HCT116 (cell line): ENCODE data around the gene CYP2D6. TPM values are rescaled to one million over a fixed set of nuclear protein-coding genes. Genes with fewer than 3 reads are reported as not detected.
"Not testable (repeated sequence)": the region's sequence is repeated elsewhere in the genome, so short reads cannot be mapped to it uniquely, and the experiment has no call there.

Experiments used
- ATAC-seq: fragments of 200-7000 bp; cut with Tn5 transposase; 2 replicates; pipeline ENCODE4 v1.9.1; 2020; ENCODE audit warnings: mild to moderate bottlenecking, moderate library complexity
- BruUV-seq: library from RNA; stranded (reverse); fragments of 400-500 nt; replicated peaks from 2 replicates; lab custom pipeline; 2021; lab: Mats Ljungman, UMichigan
- CTCF ChIA-PET: fragments of 300-600 bp; sonication (Branson Sonifier 250); formaldehyde crosslinking; loops from one replicate; lab custom pipeline; 2021; ENCODE audit warnings: antibody characterized with exemption; lab: Charles Lee
- POLR2A ChIA-PET: fragments of 300-600, 350-600 bp; sonication (Branson Sonifier 250); formaldehyde crosslinking; loops from one replicate; lab custom pipeline; 2021; ENCODE audit warnings: antibody characterized with exemption; lab: Charles Lee
- RAD21 ChIA-PET, 2 experiments: fragments of 300-600 bp; sonication (Branson Sonifier 250); formaldehyde crosslinking; loops; one replicate each; lab custom pipeline; 2023; ENCODE audit warnings: low total read pairs in 2 of 2; ENCODE audit not compliant: uncharacterized antibody in 2 of 2, unreplicated experiment in 2 of 2, low non-redundant PET in 1 of 2; lab: Charles Lee
- DNase-seq: peaks from one replicate; pipeline ENCODE4 v3.0.0-alpha.2; 2010; ENCODE audit warnings: low read depth, low spot score
- H2AFZ ChIP-seq: fragments of 200-600 bp; shearing (Covaris generic), sonication (generic); 2 replicates; pipeline ENCODE4 v1.6.1; 2017; ENCODE audit warnings: low read depth, mixed run types, mixed read lengths, antibody characterized with exemption, low read length; ENCODE audit not compliant: poor library complexity, severe bottlenecking
- H3K27ac ChIP-seq: 2 replicates; pipeline ENCODE4 v1.5.1; 2012; ENCODE audit warnings: low read depth, low read length
- H3K27me3 ChIP-seq: fragments of 200-600 bp; sonication (generic); 2 replicates; pipeline ENCODE4 v1.6.1; 2016; ENCODE audit warnings: mixed run types, low read length, mixed read lengths; ENCODE audit not compliant: insufficient read depth
- H3K36me3 ChIP-seq, 2 experiments: fragments of 200-500 bp in 1 of 2; fragments of 200-600 bp in 1 of 2; sonication (Bioruptor generic) in 1 of 2; sonication (generic) in 1 of 2; 2 replicates each; pipeline versions ENCODE4 v1.5.1 to v1.6.1; 2014 to 2016; ENCODE audit warnings: low read length in 2 of 2, inconsistent platforms in 1 of 2, mixed read lengths in 1 of 2, mixed run types in 1 of 2; ENCODE audit not compliant: insufficient read depth in 2 of 2, control insufficient read depth in 1 of 2
- H3K4me1 ChIP-seq, 2 experiments: fragments of 200-600 bp in 1 of 2; sonication (generic) in 1 of 2; 2 replicates each; pipeline versions ENCODE4 v1.5.1 to v1.6.1; 2012 to 2017; ENCODE audit warnings: low read length in 2 of 2, inconsistent platforms in 1 of 2, mild to moderate bottlenecking in 1 of 2, mixed read lengths in 1 of 2, mixed run types in 1 of 2, moderate library complexity in 1 of 2; ENCODE audit not compliant: insufficient read depth in 2 of 2, control insufficient read depth in 1 of 2
- H3K4me2 ChIP-seq: fragments of 200-600 bp; sonication (generic); 2 replicates; pipeline ENCODE4 v1.6.1; 2017; ENCODE audit warnings: mixed run types, low read length, mixed read lengths
- H3K4me3 ChIP-seq, 2 experiments: fragments of 200-600 bp in 1 of 2; sonication (generic) in 1 of 2; replicated peaks in 1 of 2; 2 replicates each; pipeline ENCODE4 v1.5.1; 2011 to 2016; ENCODE audit warnings: low read length in 2 of 2, control low read depth in 1 of 2, low read depth in 1 of 2, mild to moderate bottlenecking in 1 of 2, mixed read lengths in 1 of 2, mixed run types in 1 of 2
- H3K79me2 ChIP-seq: fragments of 200-600 bp; sonication (generic); 2 replicates; pipeline ENCODE4 v1.6.1; 2017; ENCODE audit warnings: mild to moderate bottlenecking, mixed run types, low read length, moderate library complexity, mixed read lengths; ENCODE audit not compliant: insufficient read depth
- H3K9ac ChIP-seq: fragments of 200-600 bp; sonication (generic); 2 replicates; pipeline ENCODE4 v1.6.1; 2016; ENCODE audit warnings: low read length, mixed read lengths
- H3K9me2 ChIP-seq: fragments of 200-600 bp; sonication (generic), shearing (Covaris generic); 2 replicates; pipeline ENCODE4 v1.6.1; 2017; ENCODE audit warnings: mixed run types, mild to moderate bottlenecking, moderate library complexity; ENCODE audit not compliant: insufficient read depth
- H3K9me3 ChIP-seq, 2 experiments: fragments of 200-500 bp in 1 of 2; fragments of 200-600 bp in 1 of 2; sonication (Bioruptor generic) in 1 of 2; sonication (generic) in 1 of 2; 2 replicates each; pipeline ENCODE4 v1.6.1; 2014 to 2017; ENCODE audit warnings: low read length in 2 of 2, mixed read lengths in 2 of 2, inconsistent platforms in 1 of 2, low read depth in 1 of 2, mild to moderate bottlenecking in 1 of 2, mixed run types in 1 of 2, moderate library complexity in 1 of 2; ENCODE audit not compliant: control insufficient read depth in 1 of 2, insufficient read depth in 1 of 2
- H4K20me1 ChIP-seq: fragments of 200-600 bp; sonication (generic), shearing (Covaris generic); 2 replicates; pipeline ENCODE4 v1.6.1; 2017; ENCODE audit warnings: mixed run types, mild to moderate bottlenecking, moderate library complexity; ENCODE audit not compliant: insufficient read depth
- EZH2phosphoT487 ChIP-seq: fragments of 200-600 bp; IDR thresholded peaks from 2 replicates; pipeline ENCODE4 v1.6.1; 2018; ENCODE audit warnings: antibody characterized with exemption, borderline replicate concordance
- RAD21 ChIP-seq: IDR thresholded peaks from 2 replicates; pipeline ENCODE4 v1.6.1; 2012; ENCODE audit warnings: low read depth, mild to moderate bottlenecking
- SRF ChIP-seq: IDR thresholded peaks from 2 replicates; pipeline ENCODE4 v1.6.1; 2012; ENCODE audit warnings: low read depth
- TCF7L2 ChIP-seq: IDR thresholded peaks from 2 replicates; pipeline ENCODE4 v1.7.0; 2011; ENCODE audit warnings: borderline replicate concordance, inconsistent platforms; ENCODE audit not compliant: insufficient read depth, insufficient read length; ENCODE audit errors: extremely low read depth
- intact Hi-C: fragments of 100-400 bp; cut with micrococcal nuclease; formaldehyde crosslinking; loops from 2 replicates; pipeline ENCODE4 v1.10.0; 2022
- total RNA-seq: library from RNA; stranded (reverse); gene quantifications from one replicate; pipeline ENCODE4 v1.2.1, GENCODE V29; 2021; ENCODE audit not compliant: unreplicated experiment
- TF ChIP-seq, protein P1 (sequence below), 3 experiments: fragments of 200-600 bp in 1 of 3; sonication (generic) in 1 of 3; IDR thresholded peaks in 2 of 3; conservative IDR thresholded peaks in 1 of 3; 2 replicates each; pipeline ENCODE4 v1.5.1; 2012 to 2017; ENCODE audit warnings: low read depth in 2 of 3, low read length in 2 of 3, antibody characterized with exemption in 1 of 3, borderline replicate concordance in 1 of 3, control low read depth in 1 of 3, mild to moderate bottlenecking in 1 of 3, mixed read lengths in 1 of 3, mixed run types in 1 of 3, moderate library complexity in 1 of 3; ENCODE audit not compliant: insufficient read depth in 1 of 3
- TF ChIP-seq, protein P2 (sequence below): IDR thresholded peaks from 2 replicates; pipeline ENCODE4 v1.6.1; 2011; ENCODE audit warnings: mild to moderate bottlenecking, low read length, moderate library complexity; ENCODE audit not compliant: insufficient replicate concordance; ENCODE audit errors: extremely low read depth

CYP2D6 gene
- total RNA-seq, 1 experiment from 2014 or later: 1.9 TPM

- H3K4me1 ChIP-seq, DNase-seq, POLR2A ChIA-PET, H3K36me3 ChIP-seq, intact Hi-C loops, H3K27ac ChIP-seq, CTCF ChIA-PET, H3K79me2 ChIP-seq, H3K4me3 ChIP-seq, H3K9me3 ChIP-seq, H3K9me2 ChIP-seq, H2AFZ ChIP-seq, H3K27me3 ChIP-seq, RAD21 ChIA-PET, H4K20me1 ChIP-seq, H3K4me2 ChIP-seq, BruUV-seq, ATAC-seq, H3K9ac ChIP-seq: not testable (repeated sequence)
These were observed 8.9 kb upstream of the CYP2D6 start for GRCh38 chr22:42139508-42139907.

- no peak for DNase-seq
- no peaks in the 10 kb centered on the region for H3K36me3 ChIP-seq
- BruUV-seq: no TSS peak
- CTCF ChIA-PET: no interaction called here
- H3K9me2 ChIP-seq: no peaks in the 10 kb centered on the region
- no peaks in the 10 kb centered on the region for H3K79me2 ChIP-seq
- no peak overlapping the region for H3K27ac ChIP-seq
- no peak overlapping the region for H3K4me3 ChIP-seq
- intact Hi-C loops: no loop called here
- H3K4me1 ChIP-seq: no peaks in the 10 kb centered on the region
- no peaks in the 10 kb centered on the region for H4K20me1 ChIP-seq
- no peak overlapping the region for H2AFZ ChIP-seq
- no peak for ATAC-seq
- RAD21 ChIA-PET: no interaction called here
- no peaks in the 10 kb centered on the region for H3K9me3 ChIP-seq
- H3K9ac ChIP-seq: no peak overlapping the region
- no peaks in the 10 kb centered on the region for H3K27me3 ChIP-seq
- no peak overlapping the region for H3K4me2 ChIP-seq
- TF ChIP-seq, protein P1, sequence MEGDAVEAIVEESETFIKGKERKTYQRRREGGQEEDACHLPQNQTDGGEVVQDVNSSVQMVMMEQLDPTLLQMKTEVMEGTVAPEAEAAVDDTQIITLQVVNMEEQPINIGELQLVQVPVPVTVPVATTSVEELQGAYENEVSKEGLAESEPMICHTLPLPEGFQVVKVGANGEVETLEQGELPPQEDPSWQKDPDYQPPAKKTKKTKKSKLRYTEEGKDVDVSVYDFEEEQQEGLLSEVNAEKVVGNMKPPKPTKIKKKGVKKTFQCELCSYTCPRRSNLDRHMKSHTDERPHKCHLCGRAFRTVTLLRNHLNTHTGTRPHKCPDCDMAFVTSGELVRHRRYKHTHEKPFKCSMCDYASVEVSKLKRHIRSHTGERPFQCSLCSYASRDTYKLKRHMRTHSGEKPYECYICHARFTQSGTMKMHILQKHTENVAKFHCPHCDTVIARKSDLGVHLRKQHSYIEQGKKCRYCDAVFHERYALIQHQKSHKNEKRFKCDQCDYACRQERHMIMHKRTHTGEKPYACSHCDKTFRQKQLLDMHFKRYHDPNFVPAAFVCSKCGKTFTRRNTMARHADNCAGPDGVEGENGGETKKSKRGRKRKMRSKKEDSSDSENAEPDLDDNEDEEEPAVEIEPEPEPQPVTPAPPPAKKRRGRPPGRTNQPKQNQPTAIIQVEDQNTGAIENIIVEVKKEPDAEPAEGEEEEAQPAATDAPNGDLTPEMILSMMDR (IDR thresholded peaks at IDR 0.05 in 2 of 3, conservative IDR thresholded peaks at IDR 0.05 in 1 of 3; ENCODE audit: borderline replicate concordance in 1 of 3, insufficient read depth in 1 of 3, low read depth in 2 of 3, low read length in 2 of 3): no peak
- TF ChIP-seq TCF7L2 (no peak), RAD21 (no peak), EZH2phosphoT487 (no peak), SRF (no peak)
- TF ChIP-seq, protein P2, sequence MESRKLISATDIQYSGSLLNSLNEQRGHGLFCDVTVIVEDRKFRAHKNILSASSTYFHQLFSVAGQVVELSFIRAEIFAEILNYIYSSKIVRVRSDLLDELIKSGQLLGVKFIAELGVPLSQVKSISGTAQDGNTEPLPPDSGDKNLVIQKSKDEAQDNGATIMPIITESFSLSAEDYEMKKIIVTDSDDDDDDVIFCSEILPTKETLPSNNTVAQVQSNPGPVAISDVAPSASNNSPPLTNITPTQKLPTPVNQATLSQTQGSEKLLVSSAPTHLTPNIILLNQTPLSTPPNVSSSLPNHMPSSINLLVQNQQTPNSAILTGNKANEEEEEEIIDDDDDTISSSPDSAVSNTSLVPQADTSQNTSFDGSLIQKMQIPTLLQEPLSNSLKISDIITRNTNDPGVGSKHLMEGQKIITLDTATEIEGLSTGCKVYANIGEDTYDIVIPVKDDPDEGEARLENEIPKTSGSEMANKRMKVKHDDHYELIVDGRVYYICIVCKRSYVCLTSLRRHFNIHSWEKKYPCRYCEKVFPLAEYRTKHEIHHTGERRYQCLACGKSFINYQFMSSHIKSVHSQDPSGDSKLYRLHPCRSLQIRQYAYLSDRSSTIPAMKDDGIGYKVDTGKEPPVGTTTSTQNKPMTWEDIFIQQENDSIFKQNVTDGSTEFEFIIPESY: no peak
- TF ChIP-seq, all 23 proteins: peak for 0
- POLR2A ChIA-PET: no interaction called here
These were observed 8.4 kb upstream of the CYP2D6 start for GRCh38 chr22:42138972-42139371.
